RWPE2 (cell line): Measurements from ENCODE around the gene TPSD1.
A peak's percentile ranks its signal among the peaks of the same experiment; 100 is the strongest.
"Not testable (repeated sequence)": the region's sequence is repeated elsewhere in the genome, so short reads cannot be mapped to it uniquely, and the experiment has no call there.

Source experiments
- ATAC-seq: fragments of 200-7000 bp; cut with Tn5 transposase; 3 replicates; pipeline ENCODE4 v1.9.1; 2021; ENCODE audit warnings: low read depth
- DNase-seq: peaks from one replicate; pipeline ENCODE4 v3.0.0-alpha.2; 2020; ENCODE audit warnings: low spot score
- H3K27ac ChIP-seq: fragments of 450-650 bp; 2 replicates; pipeline ENCODE4 v1.5.1; 2017; ENCODE audit warnings: mild to moderate bottlenecking; ENCODE audit not compliant: poor library complexity, severe bottlenecking
- H3K27me3 ChIP-seq: fragments of 250-450 bp; sonication (Bioruptor Pico); 2 replicates; pipeline ENCODE4 v1.5.1; 2021; ENCODE audit warnings: mild to moderate bottlenecking, moderate library complexity; ENCODE audit not compliant: insufficient read depth, poor library complexity, severe bottlenecking
- H3K36me3 ChIP-seq: fragments of 250-450 bp; sonication (Bioruptor Pico); 2 replicates; pipeline ENCODE4 v1.5.1; 2020; ENCODE audit warnings: low read depth, mild to moderate bottlenecking, moderate library complexity
- H3K4me1 ChIP-seq: fragments of 250-450 bp; sonication (Bioruptor Pico); 2 replicates; pipeline ENCODE4 v1.5.1; 2021; ENCODE audit warnings: mild to moderate bottlenecking, moderate library complexity; ENCODE audit not compliant: insufficient read depth, poor library complexity, severe bottlenecking
- H3K4me3 ChIP-seq: fragments of 250-450 bp; sonication (Bioruptor Pico); 2 replicates; pipeline ENCODE4 v1.5.1; 2021; ENCODE audit warnings: mild to moderate bottlenecking, moderate library complexity; ENCODE audit not compliant: severe bottlenecking
- H3K9me3 ChIP-seq: fragments of 250-450 bp; sonication (Bioruptor Pico); 2 replicates; pipeline ENCODE4 v1.5.1; 2021; ENCODE audit warnings: mild to moderate bottlenecking, moderate library complexity; ENCODE audit not compliant: severe bottlenecking
- TF ChIP-seq, protein P1 (sequence below): fragments of 450-650 bp; IDR thresholded peaks from one replicate; pipeline ENCODE4 v1.5.1; 2017; ENCODE audit warnings: mild to moderate bottlenecking, moderate library complexity; ENCODE audit not compliant: poor library complexity, severe bottlenecking

The TPSD1 gene

GRCh38 chr16:1255276-1256122 lies at the start of gene TPSD1:
TPSD1 (plus strand) TSS chr16:1256069; CDS start chr16:1256281, 212 bp downstream.
- not testable (repeated sequence) for H3K27ac ChIP-seq, H3K4me3 ChIP-seq, H3K36me3 ChIP-seq, ATAC-seq, H3K9me3 ChIP-seq, H3K4me1 ChIP-seq
- peaks cover 17% of the 10 kb centered on the region for H3K27me3 ChIP-seq
- peak; percentile 34 for DNase-seq

DNA sequence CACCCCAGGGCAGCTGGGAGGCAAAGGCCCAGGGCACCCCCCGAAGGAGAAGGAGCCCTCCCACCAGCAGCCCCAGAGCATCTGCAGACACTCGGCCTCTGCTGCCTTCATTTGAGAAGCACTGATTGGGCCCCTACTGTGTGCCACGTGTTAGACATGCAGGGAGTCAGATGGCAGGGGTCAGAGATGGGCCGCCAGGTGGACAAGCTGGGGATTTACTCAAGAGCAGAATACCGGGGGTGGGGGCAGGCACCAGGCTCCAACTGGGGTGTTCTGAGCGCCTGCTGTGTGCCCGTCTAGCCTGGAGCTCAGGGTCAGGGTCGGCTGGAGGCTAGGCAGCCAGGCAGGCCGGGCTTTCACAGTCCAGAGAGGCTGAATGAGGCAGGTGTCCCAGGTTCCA lies 49.5 kb upstream of the TPSD1 start:
- no peak overlapping the region for H3K4me3 ChIP-seq
- no peaks in the 10 kb centered on the region for H3K4me1 ChIP-seq
- no peak for DNase-seq
- H3K9me3 ChIP-seq: no peaks in the 10 kb centered on the region
- no peaks in the 10 kb centered on the region for H3K27me3 ChIP-seq
- ATAC-seq: no peak
- no peaks in the 10 kb centered on the region for H3K36me3 ChIP-seq
- no peak overlapping the region for H3K27ac ChIP-seq
- TF ChIP-seq, protein P1, sequence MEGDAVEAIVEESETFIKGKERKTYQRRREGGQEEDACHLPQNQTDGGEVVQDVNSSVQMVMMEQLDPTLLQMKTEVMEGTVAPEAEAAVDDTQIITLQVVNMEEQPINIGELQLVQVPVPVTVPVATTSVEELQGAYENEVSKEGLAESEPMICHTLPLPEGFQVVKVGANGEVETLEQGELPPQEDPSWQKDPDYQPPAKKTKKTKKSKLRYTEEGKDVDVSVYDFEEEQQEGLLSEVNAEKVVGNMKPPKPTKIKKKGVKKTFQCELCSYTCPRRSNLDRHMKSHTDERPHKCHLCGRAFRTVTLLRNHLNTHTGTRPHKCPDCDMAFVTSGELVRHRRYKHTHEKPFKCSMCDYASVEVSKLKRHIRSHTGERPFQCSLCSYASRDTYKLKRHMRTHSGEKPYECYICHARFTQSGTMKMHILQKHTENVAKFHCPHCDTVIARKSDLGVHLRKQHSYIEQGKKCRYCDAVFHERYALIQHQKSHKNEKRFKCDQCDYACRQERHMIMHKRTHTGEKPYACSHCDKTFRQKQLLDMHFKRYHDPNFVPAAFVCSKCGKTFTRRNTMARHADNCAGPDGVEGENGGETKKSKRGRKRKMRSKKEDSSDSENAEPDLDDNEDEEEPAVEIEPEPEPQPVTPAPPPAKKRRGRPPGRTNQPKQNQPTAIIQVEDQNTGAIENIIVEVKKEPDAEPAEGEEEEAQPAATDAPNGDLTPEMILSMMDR: no peak

GRCh38 chr16:1206786-1207185 lies 49.1 kb upstream of the TPSD1 start:
- Histone ChIP-seq H3K4me1 (no peaks in the 10 kb centered on the region), H3K36me3 (no peaks in the 10 kb centered on the region), H3K27ac (no peak overlapping the region), H3K9me3 (no peaks in the 10 kb centered on the region), H3K27me3 (no peaks in the 10 kb centered on the region), H3K4me3 (no peak overlapping the region)
- ATAC-seq: no peak
- TF ChIP-seq, protein P1: no peak
- DNase-seq: no peak

DNA sequence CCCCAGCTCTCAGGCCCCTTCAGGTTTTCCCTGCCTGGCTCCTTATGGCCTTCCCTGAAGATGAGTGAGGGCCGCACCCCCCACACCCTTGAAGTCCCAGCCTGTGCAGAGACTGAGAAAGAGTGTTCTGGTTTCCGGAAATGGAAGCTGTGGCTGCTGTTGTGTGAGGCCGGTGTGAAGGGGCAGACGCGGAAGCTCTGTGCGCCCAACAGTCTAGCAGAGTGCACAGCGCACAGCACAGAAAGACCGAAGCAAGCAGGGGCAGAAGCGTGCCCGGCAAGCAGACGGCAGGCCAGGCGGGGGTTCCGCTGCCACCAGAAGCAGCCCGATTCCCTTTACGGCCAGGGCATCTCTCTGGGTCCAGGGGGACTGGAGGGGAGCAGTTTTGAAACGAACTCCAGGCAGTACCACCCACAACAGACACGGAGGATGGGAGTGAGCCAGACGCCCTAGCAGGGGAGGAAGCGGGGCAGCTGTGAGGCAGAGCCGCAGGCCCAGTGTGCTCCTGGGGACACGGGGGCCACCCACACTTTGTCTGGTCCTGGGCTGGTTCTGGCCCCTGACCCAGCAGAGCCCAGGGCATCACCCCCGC lies 47.5 kb upstream of the TPSD1 start:
- Histone ChIP-seq H3K9me3 (no peaks in the 10 kb centered on the region), H3K4me1 (no peaks in the 10 kb centered on the region), H3K27me3 (no peaks in the 10 kb centered on the region), H3K36me3 (no peaks in the 10 kb centered on the region), H3K27ac (no peak overlapping the region), H3K4me3 (no peak overlapping the region)
- TF ChIP-seq, protein P1: no peak
- peak; percentile 19; the same call in 1 of the 3 replicates for ATAC-seq
- no peak for DNase-seq

DNA sequence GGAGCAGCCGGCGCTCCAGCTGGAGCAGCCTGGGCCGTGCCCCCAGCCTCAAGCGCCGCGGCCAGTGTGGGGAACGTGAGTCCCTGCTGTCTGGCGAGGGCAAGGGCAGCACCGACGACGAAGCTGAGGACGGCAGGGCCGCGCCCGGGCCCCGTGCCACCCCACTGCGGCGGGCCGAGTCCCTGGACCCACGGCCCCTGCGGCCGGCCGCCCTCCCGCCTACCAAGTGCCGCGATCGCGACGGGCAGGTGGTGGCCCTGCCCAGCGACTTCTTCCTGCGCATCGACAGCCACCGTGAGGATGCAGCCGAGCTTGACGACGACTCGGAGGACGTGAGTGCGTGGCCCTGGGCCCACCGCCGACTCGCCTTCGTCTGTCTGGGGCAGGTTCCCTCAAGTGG lies 46.8 kb upstream of the TPSD1 start:
- ATAC-seq (no peak), DNase-seq (no peak)
- H3K4me3 ChIP-seq: no peak overlapping the region
- no peaks in the 10 kb centered on the region for H3K9me3 ChIP-seq
- H3K27me3 ChIP-seq: no peaks in the 10 kb centered on the region
- TF ChIP-seq, protein P1: no peak
- H3K4me1 ChIP-seq: no peaks in the 10 kb centered on the region
- H3K36me3 ChIP-seq: no peaks in the 10 kb centered on the region
- no peak overlapping the region for H3K27ac ChIP-seq
